NB4 (cell line): ENCODE measurements around the gene ERFE.

Experiments
- MAX ChIP-seq: IDR thresholded peaks from 2 replicates; pipeline ENCODE4 v1.6.1; 2011; ENCODE audit warnings: low read depth, low read length
- MYC ChIP-seq: IDR thresholded peaks from 2 replicates; pipeline ENCODE4 v1.6.1; 2011; ENCODE audit warnings: low read depth, low read length
- POLR2A ChIP-seq: IDR thresholded peaks from 2 replicates; pipeline ENCODE4 v1.6.1; 2011; ENCODE audit warnings: mild to moderate bottlenecking; ENCODE audit not compliant: insufficient read length; ENCODE audit errors: extremely low read depth
- TF ChIP-seq, protein P1 (sequence below): IDR thresholded peaks from one replicate; pipeline ENCODE4 v1.5.1; 2012; ENCODE audit warnings: low read depth, low read length

GRCh38 chr2:238148981-238149380 lies 9.8 kb upstream of the ERFE start:
- no peak for TF ChIP-seq POLR2A
- TF ChIP-seq, protein P1, sequence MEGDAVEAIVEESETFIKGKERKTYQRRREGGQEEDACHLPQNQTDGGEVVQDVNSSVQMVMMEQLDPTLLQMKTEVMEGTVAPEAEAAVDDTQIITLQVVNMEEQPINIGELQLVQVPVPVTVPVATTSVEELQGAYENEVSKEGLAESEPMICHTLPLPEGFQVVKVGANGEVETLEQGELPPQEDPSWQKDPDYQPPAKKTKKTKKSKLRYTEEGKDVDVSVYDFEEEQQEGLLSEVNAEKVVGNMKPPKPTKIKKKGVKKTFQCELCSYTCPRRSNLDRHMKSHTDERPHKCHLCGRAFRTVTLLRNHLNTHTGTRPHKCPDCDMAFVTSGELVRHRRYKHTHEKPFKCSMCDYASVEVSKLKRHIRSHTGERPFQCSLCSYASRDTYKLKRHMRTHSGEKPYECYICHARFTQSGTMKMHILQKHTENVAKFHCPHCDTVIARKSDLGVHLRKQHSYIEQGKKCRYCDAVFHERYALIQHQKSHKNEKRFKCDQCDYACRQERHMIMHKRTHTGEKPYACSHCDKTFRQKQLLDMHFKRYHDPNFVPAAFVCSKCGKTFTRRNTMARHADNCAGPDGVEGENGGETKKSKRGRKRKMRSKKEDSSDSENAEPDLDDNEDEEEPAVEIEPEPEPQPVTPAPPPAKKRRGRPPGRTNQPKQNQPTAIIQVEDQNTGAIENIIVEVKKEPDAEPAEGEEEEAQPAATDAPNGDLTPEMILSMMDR: no peak
- TF ChIP-seq MAX: no peak
- no peak for TF ChIP-seq MYC
